ENCODE results near the gene PPP1R9B. TPM values are rescaled to one million over a fixed set of nuclear protein-coding genes. Genes with fewer than 3 reads are reported as not detected.
A peak's percentile ranks its signal among the peaks of the same experiment; 100 is the strongest.

PPP1R9B gene
- total RNA-seq, 1 donor from 2014 or later = 58.6 TPM

DNA sequence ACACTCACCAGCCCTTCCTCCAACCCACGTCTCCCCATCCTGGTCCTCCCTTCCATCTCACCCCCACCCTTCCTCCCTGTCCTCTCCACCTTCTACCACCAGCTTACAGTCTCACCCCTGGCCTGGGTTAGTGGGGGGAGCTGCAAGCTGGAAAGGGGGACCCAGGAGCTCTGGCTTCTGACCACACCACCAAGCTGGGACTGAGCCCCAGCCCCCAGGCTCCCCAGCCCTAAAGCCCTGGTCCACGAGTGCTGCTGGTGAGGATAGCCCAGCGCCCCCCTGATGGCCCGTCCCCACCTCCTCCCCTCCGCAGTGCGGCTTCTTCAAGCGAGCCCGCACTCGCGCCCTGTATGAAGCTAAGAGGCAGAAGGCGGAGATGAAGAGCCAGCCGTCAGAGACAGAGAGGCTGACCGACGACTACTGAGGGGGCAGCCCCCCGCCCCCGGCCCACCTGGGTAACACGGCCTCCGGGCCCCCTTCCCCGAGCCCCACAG lies 62.5 kb downstream of the PPP1R9B start:
- peaks cover 12% of the 10 kb centered on the region for H3K36me3 Mint-ChIP-seq

DNA sequence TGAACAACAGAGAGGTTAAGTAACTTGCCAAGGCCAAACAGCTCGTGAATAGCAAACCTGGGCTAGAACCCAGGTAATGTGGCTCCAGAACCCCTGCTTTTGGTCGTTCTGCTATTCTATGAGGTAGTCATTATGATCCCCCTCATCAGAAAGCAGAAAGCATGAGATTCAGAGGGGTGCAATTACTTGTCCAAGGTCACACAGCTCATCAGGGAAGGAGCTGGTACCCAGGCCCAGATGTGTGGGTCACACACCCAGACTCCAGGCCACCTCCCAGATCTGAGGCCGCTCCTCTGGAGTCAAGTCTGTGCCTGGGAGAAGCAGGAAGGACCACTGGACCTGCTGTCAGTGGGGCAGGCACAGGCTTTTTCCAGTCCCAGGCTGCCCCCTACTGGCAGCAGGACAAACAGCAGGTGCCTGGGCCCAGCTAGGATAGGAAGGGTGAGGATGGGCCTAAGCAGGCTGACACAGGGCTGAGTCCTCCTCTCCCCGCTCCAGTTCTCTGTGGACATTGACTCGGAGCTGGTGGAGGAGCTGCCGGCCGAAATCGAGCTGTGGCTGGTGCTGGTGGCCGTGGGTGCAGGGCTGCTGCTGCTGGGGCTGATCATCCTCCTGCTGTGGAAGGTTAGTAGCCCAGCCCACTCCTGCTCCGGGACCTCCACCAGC lies 63.1 kb downstream of the PPP1R9B start:
- H3K27me3 Mint-ChIP-seq (ENCODE audit: low read depth) = no peaks in the 10 kb centered on the region
- TF ChIP-seq CTCF (IDR thresholded peaks at IDR 0.05; ENCODE audit: unreplicated experiment) = peak; percentile 88
- peaks cover 18% of the 10 kb centered on the region for H3K36me3 Mint-ChIP-seq
- no peak overlapping the region for H3K4me3 Mint-ChIP-seq
- no peak overlapping the region for H3K27ac Mint-ChIP-seq
- no peaks in the 10 kb centered on the region for H3K9me3 Mint-ChIP-seq
- no peaks in the 10 kb centered on the region for H3K4me1 Mint-ChIP-seq
- DNase-seq (ENCODE audit: low spot score in 2 of 2, unreplicated experiment in 2 of 2) = peak in 1 of 2 experiments; percentile 76

More for the DNA sequence above, 62.5 kb downstream of the PPP1R9B start:
- Mint-ChIP-seq H3K27me3 (ENCODE audit: low read depth) (no peaks in the 10 kb centered on the region), H3K4me1 (no peaks in the 10 kb centered on the region), H3K27ac (no peak overlapping the region), H3K4me3 (no peak overlapping the region), H3K9me3 (no peaks in the 10 kb centered on the region)
- no peak for TF ChIP-seq CTCF (IDR thresholded peaks at IDR 0.05; ENCODE audit: unreplicated experiment)
- no peak for DNase-seq (ENCODE audit: low spot score in 2 of 2, unreplicated experiment in 2 of 2)

Other genes with a start within 250 kb of the PPP1R9B start
- 2.6 to 2.8 TPM (median 2.7 TPM) in 3 replicates for gene DLX4, start 181.5 kb downstream of the PPP1R9B start, total RNA-seq
- gene DLX3, start 155.5 kb downstream of the PPP1R9B start, total RNA-seq = 5.2 to 7.7 TPM (median 6.6 TPM) in 3 replicates
- gene ITGA3, start 94.6 kb downstream of the PPP1R9B start, total RNA-seq = 133 to 149 TPM (median 143 TPM) in 3 replicates
- 44.6 to 46.0 TPM (median 45.4 TPM) in 3 replicates for gene PDK2, start 55.3 kb downstream of the PPP1R9B start, total RNA-seq
- gene SAMD14, start 20.5 kb downstream of the PPP1R9B start, total RNA-seq = 17.3 to 20.0 TPM (median 19.4 TPM) in 3 replicates
- gene SGCA, start 15.3 kb upstream of the PPP1R9B start, total RNA-seq = not detected in 3 replicates
- 3,780 to 4,004 TPM (median 3,972 TPM) in 3 replicates for gene COL1A1, start 51.0 kb upstream of the PPP1R9B start, total RNA-seq
- gene TMEM92, start 123.8 kb upstream of the PPP1R9B start, total RNA-seq = 2.7 to 3.9 TPM (median 3.6 TPM) in 3 replicates
- 32.3 to 35.3 TPM (median 33.3 TPM) in 3 replicates for gene XYLT2, start 195.4 kb upstream of the PPP1R9B start, total RNA-seq
- 55.0 to 57.5 TPM (median 56.0 TPM) in 3 replicates for gene MRPL27, start 222.5 kb upstream of the PPP1R9B start, total RNA-seq
- 7.8 to 11.6 TPM (median 10.3 TPM) in 3 replicates for gene EME1, start 222.6 kb upstream of the PPP1R9B start, total RNA-seq
- gene LRRC59, start 246.8 kb upstream of the PPP1R9B start, total RNA-seq = 60.7 to 65.1 TPM (median 63.5 TPM) in 3 replicates